Kidney epithelial cell (primary cell): ENCODE measurements around the gene DYNLT2. TPM values are rescaled to one million over a fixed set of nuclear protein-coding genes. Genes with fewer than 3 reads are reported as not detected.

Source experiments
- DNase-seq: peaks from one replicate; pipeline ENCODE4 v3.0.0-alpha.2; 2010; ENCODE audit warnings: low read depth
- H3K27me3 ChIP-seq: 2 replicates; pipeline ENCODE4 v1.6.0; 2011; ENCODE audit warnings: low read length; ENCODE audit not compliant: control insufficient read depth, insufficient read depth
- H3K36me3 ChIP-seq: 2 replicates; pipeline ENCODE4 v1.5.1; 2011; ENCODE audit warnings: low read length; ENCODE audit not compliant: control insufficient read depth, insufficient read depth
- H3K4me3 ChIP-seq: 2 replicates; pipeline ENCODE4 v1.5.1; 2011; ENCODE audit warnings: low read depth, mild to moderate bottlenecking, control low read depth, low read length
- total RNA-seq: library from RNA; depleted of rRNA; stranded (reverse); fragments of >200 nt; gene quantifications from 2 replicates; pipeline ENCODE4 v1.2.3, GENCODE V29; 2015
- TF ChIP-seq, protein P1 (sequence below): IDR thresholded peaks from 2 replicates; pipeline ENCODE4 v1.5.1; 2011; ENCODE audit warnings: mild to moderate bottlenecking, moderate library complexity, low read length, control low read depth, inconsistent platforms; ENCODE audit not compliant: insufficient read depth, poor library complexity, severe bottlenecking

Gene DYNLT2
- total RNA-seq, 1 donor from 2014 or later, result 1.3 TPM

DNA sequence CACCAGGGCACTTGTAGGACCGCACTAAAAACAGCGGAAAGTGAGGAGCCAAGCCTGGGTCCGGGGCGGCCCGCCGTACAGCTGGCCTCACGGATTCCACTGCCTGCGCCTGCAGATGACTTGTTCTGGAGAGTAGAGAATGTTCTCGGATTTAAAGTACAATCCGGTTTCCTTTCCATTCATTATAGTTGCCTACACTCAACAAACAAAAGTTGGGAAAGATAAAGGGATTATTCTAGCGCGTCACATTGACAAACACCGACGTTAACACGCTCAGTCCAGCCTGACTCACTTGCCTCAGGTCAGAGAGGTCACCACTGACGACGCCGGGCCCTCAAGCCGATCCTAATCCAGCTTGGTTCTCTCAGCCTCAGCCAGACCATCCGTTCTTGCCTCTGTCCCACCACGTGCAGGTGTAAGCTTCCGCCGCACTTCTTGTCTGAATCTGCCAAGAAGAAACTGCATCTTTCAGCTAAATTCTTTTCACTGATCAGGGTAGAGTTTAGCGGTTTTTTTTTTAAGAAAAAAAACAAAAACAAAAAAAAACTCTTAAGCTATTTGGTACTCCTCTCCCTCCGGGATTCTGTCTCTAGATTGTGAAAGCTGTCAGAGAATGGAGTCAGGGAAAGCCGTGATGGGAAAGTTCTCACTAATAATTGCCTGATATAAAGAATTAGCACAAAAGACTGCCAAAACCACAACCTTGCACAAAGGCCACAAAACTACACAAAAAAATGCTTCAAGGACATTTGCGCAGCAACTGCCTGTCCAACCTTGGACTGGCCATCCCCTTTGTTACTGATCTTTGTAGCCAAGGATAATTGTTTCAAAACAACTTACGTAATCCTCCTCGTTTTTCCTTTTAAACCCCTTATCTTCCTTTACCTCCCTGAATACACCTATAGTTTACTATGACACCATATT is 26.0 kb downstream of the DYNLT2 start:
- no peaks in the 10 kb centered on the region for H3K27me3 ChIP-seq
- no peak for DNase-seq
- no peaks in the 10 kb centered on the region for H3K36me3 ChIP-seq
- H3K4me3 ChIP-seq, result peak overlapping the region; percentile 66
- TF ChIP-seq, protein P1, sequence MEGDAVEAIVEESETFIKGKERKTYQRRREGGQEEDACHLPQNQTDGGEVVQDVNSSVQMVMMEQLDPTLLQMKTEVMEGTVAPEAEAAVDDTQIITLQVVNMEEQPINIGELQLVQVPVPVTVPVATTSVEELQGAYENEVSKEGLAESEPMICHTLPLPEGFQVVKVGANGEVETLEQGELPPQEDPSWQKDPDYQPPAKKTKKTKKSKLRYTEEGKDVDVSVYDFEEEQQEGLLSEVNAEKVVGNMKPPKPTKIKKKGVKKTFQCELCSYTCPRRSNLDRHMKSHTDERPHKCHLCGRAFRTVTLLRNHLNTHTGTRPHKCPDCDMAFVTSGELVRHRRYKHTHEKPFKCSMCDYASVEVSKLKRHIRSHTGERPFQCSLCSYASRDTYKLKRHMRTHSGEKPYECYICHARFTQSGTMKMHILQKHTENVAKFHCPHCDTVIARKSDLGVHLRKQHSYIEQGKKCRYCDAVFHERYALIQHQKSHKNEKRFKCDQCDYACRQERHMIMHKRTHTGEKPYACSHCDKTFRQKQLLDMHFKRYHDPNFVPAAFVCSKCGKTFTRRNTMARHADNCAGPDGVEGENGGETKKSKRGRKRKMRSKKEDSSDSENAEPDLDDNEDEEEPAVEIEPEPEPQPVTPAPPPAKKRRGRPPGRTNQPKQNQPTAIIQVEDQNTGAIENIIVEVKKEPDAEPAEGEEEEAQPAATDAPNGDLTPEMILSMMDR, result no peak

DNA sequence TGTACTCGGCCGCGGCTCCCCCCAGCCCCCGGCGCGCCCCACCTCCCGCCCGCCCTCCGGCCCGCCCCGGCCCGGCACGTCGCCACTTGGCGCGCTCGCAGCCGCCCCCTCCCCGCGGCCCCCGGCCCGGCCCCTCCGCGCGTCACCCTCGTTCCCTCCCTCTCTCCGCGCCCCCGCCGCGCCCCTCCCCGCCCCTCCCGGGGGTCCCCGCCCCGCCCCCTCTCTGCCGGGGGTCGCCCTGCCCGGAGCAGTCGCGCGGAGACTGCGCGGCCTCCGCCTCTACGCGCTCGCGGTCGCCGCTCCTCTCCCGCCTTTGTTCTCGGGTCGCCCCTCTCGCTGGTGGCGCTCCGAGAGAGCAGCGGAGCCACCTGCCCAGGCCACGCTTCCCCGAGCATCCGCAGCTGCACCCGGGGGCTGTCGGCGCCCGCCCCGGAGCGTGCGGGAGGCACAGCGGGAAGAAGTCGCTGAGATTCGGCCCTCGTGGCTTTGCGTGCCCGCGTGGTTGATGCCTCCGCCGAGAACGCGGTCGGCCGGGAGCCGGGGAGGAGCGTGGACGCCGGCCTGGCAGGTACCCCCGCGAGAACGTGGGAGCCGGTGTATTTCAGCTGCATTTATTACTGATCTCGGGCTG is 26.8 kb downstream of the DYNLT2 start, which contains the start of gene PHF10:
Gene PHF10 (minus strand): TSS at position 7 of the 631 bp plus-strand sequence. CDS start 569 bp downstream, outside the sequence.
- TF ChIP-seq, protein P1, result no peak
- no peaks in the 10 kb centered on the region for H3K36me3 ChIP-seq
- peak within 1 kb of the TSS; percentile 71 for H3K4me3 ChIP-seq
- no peaks in the 10 kb centered on the region for H3K27me3 ChIP-seq
- no peak for DNase-seq

- H3K27me3 ChIP-seq, result no peaks in the 10 kb centered on the region
- H3K4me3 ChIP-seq, result peak overlapping the region; percentile 71
- no peak for DNase-seq
- TF ChIP-seq, protein P1, result no peak
- no peaks in the 10 kb centered on the region for H3K36me3 ChIP-seq
Observed at GRCh38 chr6:169723991-169724493, 27.3 kb downstream of the DYNLT2 start.

- TF ChIP-seq, protein P1, result no peak
- Histone ChIP-seq H3K4me3 (peak overlapping the region; percentile 71), H3K27me3 (no peaks in the 10 kb centered on the region), H3K36me3 (no peaks in the 10 kb centered on the region)
- DNase-seq, result no peak
Observed at GRCh38 chr6:169723200-169723909, 28.0 kb downstream of the DYNLT2 start.

DNA sequence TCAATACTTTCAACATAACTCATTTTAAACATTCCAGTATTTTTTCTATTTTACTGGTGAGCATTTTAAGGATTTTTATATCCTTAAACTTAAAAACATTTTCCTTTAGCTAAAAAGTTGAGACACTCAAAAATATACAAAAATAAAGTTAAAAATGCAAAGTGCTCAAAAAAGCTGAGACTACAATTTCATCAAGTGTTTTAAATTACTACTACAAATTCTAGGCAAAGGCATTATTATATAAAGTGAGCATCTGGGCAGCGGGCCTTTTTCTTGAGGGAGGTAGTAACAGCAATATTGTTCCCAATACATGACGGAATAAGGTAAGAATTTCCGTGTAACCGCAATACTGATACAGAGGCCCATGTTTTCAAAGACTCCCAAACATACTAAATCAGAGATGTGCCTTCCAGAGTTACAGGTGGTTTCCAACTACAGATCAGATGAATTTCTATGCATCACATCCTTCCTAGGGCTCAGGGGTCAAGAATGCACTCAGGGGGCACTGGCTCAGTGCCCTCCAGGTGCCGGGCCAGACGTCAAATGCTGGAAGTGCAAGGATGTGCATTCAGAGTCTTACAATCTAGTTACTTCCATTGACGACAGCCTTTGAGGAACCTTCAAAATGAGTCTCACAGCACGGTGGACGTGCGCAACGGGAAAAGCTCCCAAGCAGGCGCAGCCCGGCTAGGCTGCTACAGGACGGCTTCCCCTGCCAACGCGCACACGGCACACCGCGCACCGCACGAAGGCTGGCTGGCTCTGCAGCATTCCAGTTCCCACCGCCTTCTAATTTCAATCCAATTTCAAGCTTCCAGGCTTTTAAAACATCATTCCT is 28.8 kb downstream of the DYNLT2 start:
- Histone ChIP-seq H3K4me3 (peak overlapping the region; percentile 71), H3K36me3 (no peaks in the 10 kb centered on the region), H3K27me3 (no peaks in the 10 kb centered on the region)
- no peak for DNase-seq
- TF ChIP-seq, protein P1, result no peak
